ENCODE results near the gene FAM151A.

Gene FAM151A

DNA sequence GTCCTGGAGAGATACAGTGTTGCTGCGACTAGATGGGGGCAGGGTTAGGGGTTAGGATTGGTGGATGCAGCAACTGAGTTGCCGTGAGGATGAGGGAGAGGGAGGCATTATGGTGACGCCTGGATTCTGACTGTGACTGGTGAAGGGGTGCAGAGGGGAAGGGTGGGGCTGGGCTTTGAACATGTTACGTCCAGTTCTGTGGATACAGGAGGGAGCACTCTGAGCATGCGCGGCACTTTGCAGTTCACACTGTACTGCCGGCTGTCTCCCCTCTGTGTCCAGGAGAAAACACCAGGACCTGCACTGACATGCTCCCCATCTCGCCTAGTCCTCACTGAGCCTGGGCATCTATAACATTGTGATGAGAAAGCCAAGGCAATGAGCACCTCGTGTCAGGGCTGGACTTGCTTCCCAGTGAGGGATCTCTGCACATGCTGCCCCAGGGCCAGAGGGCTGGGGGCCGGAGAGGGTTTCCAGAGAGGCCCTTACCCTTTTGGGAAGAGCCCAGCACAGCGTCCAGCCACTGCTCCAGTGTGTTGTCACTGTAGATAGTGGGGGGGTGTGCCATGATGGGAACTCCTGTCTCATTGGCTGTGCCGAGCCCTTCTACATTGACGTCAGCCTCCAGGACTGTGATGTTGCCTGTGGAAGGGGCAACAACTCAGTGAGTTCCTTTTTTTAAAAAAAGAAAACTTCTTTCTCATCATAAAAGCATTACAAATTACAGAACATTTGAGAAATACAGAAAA is 7.6 kb downstream of the FAM151A start:
- Histone ChIP-seq H3K36me3 (ENCODE audit: insufficient read depth, low read length) (no peaks in the 10 kb centered on the region), H3K9me3 (ENCODE audit: low read length) (no peaks in the 10 kb centered on the region), H3K4me3 (ENCODE audit: low read length) (no peak overlapping the region)

DNA sequence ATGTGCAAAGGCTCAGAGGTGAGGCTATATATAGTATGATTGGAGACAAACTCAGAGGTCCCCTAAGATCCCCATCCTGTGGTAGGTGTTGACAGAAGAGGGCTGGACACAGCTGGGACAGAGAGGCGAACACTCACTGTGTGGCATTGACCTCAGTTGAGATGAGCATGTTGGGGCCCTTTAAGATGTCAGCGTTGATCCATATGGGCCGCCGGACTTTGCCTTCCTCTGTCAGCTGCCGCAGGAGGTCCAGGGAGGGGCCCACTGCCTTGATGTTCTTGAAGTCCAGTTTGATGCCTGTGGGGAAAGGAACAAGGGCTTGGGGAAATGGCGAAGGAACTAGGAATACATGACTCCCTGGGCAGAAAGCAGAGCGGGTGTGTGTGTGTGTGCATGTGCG is 8.8 kb downstream of the FAM151A start:
- no peaks in the 10 kb centered on the region for H3K9me3 ChIP-seq (ENCODE audit: low read length)
- no peaks in the 10 kb centered on the region for H3K36me3 ChIP-seq (ENCODE audit: insufficient read depth, low read length)
- H3K27me3 ChIP-seq (ENCODE audit: insufficient read depth, low read length): no peaks in the 10 kb centered on the region
- H3K4me3 ChIP-seq (ENCODE audit: low read length): no peak overlapping the region
- H2AFZ ChIP-seq (ENCODE audit: low read depth, low read length): no peak overlapping the region
- H3K4me1 ChIP-seq (ENCODE audit: insufficient read depth, low read length): no peaks in the 10 kb centered on the region

More for the DNA sequence above, 7.6 kb downstream of the FAM151A start:
- H2AFZ ChIP-seq (ENCODE audit: low read depth, low read length): no peak overlapping the region
- no peaks in the 10 kb centered on the region for H3K4me1 ChIP-seq (ENCODE audit: insufficient read depth, low read length)
- H3K27me3 ChIP-seq (ENCODE audit: insufficient read depth, low read length): no peaks in the 10 kb centered on the region

GRCh38 chr1:54614024-54614423 is 9.3 kb downstream of the FAM151A start:
- Histone ChIP-seq H3K36me3 (ENCODE audit: insufficient read depth, low read length) (no peaks in the 10 kb centered on the region), H3K4me3 (ENCODE audit: low read length) (no peak overlapping the region), H2AFZ (ENCODE audit: low read depth, low read length) (no peak overlapping the region), H3K27me3 (ENCODE audit: insufficient read depth, low read length) (no peaks in the 10 kb centered on the region), H3K9me3 (ENCODE audit: low read length) (no peaks in the 10 kb centered on the region), H3K4me1 (ENCODE audit: insufficient read depth, low read length) (no peaks in the 10 kb centered on the region)

- Histone ChIP-seq H3K9me3 (ENCODE audit: low read length) (no peaks in the 10 kb centered on the region), H3K27me3 (ENCODE audit: insufficient read depth, low read length) (no peaks in the 10 kb centered on the region), H2AFZ (ENCODE audit: low read depth, low read length) (no peak overlapping the region), H3K4me3 (ENCODE audit: low read length) (no peak overlapping the region), H3K36me3 (ENCODE audit: insufficient read depth, low read length) (no peaks in the 10 kb centered on the region), H3K4me1 (ENCODE audit: insufficient read depth, low read length) (no peaks in the 10 kb centered on the region)
Measured at GRCh38 chr1:54611621-54612020, 11.7 kb downstream of the FAM151A start.

DNA sequence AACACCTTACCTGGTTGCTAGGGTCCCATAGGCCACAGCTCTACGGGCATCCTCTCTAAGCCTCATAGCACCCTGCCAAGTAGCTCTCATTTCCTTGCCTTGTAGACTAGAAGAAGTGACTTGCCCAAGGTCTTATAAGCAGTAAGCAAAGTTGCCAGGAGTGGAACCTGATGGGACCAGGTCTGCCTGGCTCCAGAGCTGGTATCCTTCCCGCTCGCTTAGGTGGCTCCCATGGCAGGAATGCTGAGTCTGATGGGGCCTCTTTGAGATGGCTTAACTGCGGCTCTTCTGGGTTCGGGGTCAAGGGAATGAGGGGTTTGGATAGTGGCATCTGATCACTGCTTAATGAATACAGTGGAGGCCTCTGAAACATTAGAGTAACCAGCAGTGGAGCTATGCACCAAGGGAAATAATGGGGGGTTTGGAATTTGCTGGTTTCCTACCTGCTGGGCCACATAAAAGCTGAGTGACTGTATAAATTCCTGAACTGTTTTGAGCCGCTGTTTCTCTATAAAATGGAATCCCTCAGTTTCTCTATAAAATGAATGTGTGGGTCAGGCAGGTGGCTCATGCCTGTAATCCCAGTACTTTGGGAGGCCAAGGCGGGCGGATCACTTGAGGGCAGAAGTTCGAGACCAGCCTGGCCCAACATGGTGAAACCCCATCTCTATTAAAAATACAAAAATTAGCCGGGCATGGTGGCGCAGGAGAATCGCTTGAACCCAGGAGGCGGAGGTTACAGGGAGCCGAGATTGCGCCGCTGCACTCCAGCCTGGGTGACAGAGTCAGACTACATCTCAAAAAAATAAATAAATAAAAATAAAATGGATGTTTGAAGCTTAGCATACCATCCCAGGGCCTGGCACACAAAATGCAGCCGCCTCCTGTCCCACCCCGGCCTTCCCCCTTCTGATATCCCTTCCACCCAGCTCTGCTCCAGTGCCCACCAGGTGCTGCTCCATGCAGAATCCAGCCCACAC is 12.4 kb downstream of the FAM151A start:
- H3K27me3 ChIP-seq (ENCODE audit: insufficient read depth, low read length): no peaks in the 10 kb centered on the region
- H3K4me3 ChIP-seq (ENCODE audit: low read length): no peak overlapping the region
- H3K36me3 ChIP-seq (ENCODE audit: insufficient read depth, low read length): no peaks in the 10 kb centered on the region
- H3K4me1 ChIP-seq (ENCODE audit: insufficient read depth, low read length): no peaks in the 10 kb centered on the region
- no peaks in the 10 kb centered on the region for H3K9me3 ChIP-seq (ENCODE audit: low read length)
- no peak overlapping the region for H2AFZ ChIP-seq (ENCODE audit: low read depth, low read length)

GRCh38 chr1:54610048-54610447 is 13.3 kb downstream of the FAM151A start:
- Histone ChIP-seq H3K36me3 (ENCODE audit: insufficient read depth, low read length) (no peaks in the 10 kb centered on the region), H2AFZ (ENCODE audit: low read depth, low read length) (no peak overlapping the region), H3K27me3 (ENCODE audit: insufficient read depth, low read length) (no peaks in the 10 kb centered on the region), H3K9me3 (ENCODE audit: low read length) (no peaks in the 10 kb centered on the region), H3K4me3 (ENCODE audit: low read length) (no peak overlapping the region), H3K4me1 (ENCODE audit: insufficient read depth, low read length) (no peaks in the 10 kb centered on the region)

DNA sequence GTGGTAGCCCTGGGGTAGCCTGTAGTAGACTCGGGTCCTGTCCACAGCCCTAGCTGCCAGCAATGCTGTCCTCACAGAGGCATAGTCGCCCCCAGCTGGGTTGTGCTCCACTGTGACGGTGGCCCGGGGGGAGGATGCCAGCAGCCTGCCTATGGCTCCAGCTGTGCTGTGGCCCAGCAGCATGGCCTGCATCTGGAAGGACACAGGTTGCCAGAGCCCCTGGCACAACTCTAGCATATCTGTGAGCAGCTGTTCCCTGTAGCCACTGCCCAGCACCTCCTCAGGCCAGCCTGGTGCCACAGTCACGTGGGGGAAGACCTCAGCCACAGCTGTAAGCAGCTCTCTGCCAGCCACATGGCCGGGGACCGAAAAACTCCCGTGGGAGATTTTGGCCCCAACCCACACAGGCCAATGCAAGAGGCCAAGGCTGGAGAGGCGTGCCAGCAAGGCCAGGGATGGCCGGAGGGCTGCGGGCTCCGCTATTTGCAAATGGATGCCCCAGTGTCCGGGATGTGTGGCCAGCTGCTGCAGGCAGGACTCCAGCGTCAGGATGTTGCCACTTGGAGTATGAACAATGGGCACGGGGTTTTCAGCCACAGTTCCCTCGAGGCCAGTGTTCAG is 13.9 kb downstream of the FAM151A start:
- Histone ChIP-seq H3K36me3 (ENCODE audit: insufficient read depth, low read length) (no peaks in the 10 kb centered on the region), H2AFZ (ENCODE audit: low read depth, low read length) (no peak overlapping the region), H3K27me3 (ENCODE audit: insufficient read depth, low read length) (no peaks in the 10 kb centered on the region), H3K4me3 (ENCODE audit: low read length) (no peak overlapping the region), H3K4me1 (ENCODE audit: insufficient read depth, low read length) (no peaks in the 10 kb centered on the region), H3K9me3 (ENCODE audit: low read length) (no peaks in the 10 kb centered on the region)

DNA sequence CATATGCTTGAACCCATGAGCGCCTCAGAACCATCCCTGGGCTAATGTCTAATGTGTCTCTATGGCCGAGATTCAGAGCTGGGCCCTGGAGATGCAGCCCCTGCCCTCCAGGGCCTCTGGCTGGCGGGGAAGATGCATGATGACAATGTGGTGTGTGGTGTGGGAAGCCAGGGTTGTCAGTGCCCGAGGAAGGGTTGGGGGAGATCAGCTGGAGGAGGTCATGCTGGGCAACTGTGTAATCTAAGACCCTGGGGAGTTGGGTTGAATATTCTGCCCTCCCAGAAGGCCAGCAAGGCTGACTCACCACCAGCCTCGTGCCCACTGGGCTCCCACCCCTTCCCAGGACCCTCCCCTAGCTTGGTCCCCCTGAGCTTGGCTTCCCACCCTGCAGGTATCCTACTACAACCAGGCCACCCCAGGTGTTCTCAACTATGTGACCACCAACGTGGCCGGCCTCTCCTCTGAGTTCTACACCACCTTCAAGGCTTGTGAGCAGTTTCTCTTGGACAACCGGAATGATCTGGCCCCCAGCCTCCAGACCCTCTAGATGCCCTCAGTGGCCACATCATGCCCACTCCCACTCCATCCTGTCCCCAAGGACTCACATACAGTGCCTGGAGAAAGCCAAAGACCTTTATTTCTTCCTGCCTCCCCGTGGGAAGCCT is 14.6 kb downstream of the FAM151A start:
- no peak overlapping the region for H2AFZ ChIP-seq (ENCODE audit: low read depth, low read length)
- no peaks in the 10 kb centered on the region for H3K36me3 ChIP-seq (ENCODE audit: insufficient read depth, low read length)
- H3K9me3 ChIP-seq (ENCODE audit: low read length): no peaks in the 10 kb centered on the region
- no peaks in the 10 kb centered on the region for H3K4me1 ChIP-seq (ENCODE audit: insufficient read depth, low read length)
- H3K27me3 ChIP-seq (ENCODE audit: insufficient read depth, low read length): no peaks in the 10 kb centered on the region
- no peak overlapping the region for H3K4me3 ChIP-seq (ENCODE audit: low read length)

DNA sequence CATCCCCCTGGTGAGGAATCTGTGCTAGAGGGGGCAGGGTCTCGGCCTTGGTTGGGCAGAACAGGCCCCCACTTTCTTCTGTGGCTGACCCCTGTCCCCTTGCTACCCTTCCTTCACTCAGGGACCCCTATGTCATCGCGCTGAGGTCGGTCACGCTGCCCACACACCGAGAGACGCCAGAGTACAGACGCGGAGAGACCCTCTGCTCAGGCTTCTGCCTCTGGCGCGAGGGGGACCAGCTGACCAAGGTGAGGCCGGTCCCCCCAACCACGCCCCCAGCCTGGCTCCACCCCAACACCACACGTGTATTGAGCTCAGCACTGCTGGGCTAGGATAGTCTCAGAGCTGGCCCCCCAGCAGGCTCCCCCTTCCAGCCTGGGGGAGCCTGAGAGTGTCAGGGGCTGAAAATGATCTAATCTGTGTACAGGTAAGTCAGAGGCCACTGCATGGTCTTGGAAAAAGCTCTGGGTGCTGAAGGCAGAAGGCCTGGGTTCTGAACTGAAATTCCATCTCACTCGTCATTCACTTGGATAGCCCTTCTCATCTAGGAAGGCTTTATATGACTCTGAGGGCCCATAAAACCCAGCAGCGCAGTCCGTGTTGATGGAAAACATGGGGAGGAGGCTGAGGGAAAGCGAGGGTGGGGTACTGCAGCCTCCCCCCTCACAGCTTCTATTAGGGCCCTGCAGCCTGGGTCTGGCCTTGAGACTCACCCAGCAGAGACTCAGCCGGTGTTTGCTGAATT is 15.3 kb downstream of the FAM151A start:
- no peaks in the 10 kb centered on the region for H3K36me3 ChIP-seq (ENCODE audit: insufficient read depth, low read length)
- no peaks in the 10 kb centered on the region for H3K9me3 ChIP-seq (ENCODE audit: low read length)
- no peak overlapping the region for H3K4me3 ChIP-seq (ENCODE audit: low read length)
- no peak overlapping the region for H2AFZ ChIP-seq (ENCODE audit: low read depth, low read length)
- H3K27me3 ChIP-seq (ENCODE audit: insufficient read depth, low read length): no peaks in the 10 kb centered on the region
- H3K4me1 ChIP-seq (ENCODE audit: insufficient read depth, low read length): no peaks in the 10 kb centered on the region

DNA sequence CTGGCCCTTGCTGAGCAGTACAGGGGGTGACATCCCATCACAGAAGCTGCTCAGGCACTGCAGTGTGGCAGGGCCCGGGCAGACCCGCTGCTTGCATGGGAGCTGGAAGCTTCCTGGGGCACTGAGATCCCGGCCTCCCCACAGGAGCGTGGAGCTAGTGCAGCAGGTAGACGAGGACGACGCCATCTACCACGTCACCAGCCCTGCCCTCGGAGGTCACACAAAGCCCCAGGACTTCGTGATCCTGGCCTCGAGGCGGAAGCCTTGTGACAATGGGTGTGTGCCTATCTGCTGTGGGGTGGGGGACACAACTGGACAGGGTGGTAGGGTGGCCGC is 16.4 kb downstream of the FAM151A start:
- H3K36me3 ChIP-seq (ENCODE audit: insufficient read depth, low read length): no peaks in the 10 kb centered on the region
- H3K27me3 ChIP-seq (ENCODE audit: insufficient read depth, low read length): no peaks in the 10 kb centered on the region
- no peaks in the 10 kb centered on the region for H3K4me1 ChIP-seq (ENCODE audit: insufficient read depth, low read length)
- no peak overlapping the region for H3K4me3 ChIP-seq (ENCODE audit: low read length)
- no peaks in the 10 kb centered on the region for H3K9me3 ChIP-seq (ENCODE audit: low read length)
- H2AFZ ChIP-seq (ENCODE audit: low read depth, low read length): no peak overlapping the region

GRCh38 chr1:54606096-54606989 is 17.0 kb downstream of the FAM151A start:
- H3K36me3 ChIP-seq (ENCODE audit: insufficient read depth, low read length): no peaks in the 10 kb centered on the region
- no peaks in the 10 kb centered on the region for H3K4me1 ChIP-seq (ENCODE audit: insufficient read depth, low read length)
- H2AFZ ChIP-seq (ENCODE audit: low read depth, low read length): no peak overlapping the region
- H3K27me3 ChIP-seq (ENCODE audit: insufficient read depth, low read length): no peaks in the 10 kb centered on the region
- no peak overlapping the region for H3K4me3 ChIP-seq (ENCODE audit: low read length)
- no peaks in the 10 kb centered on the region for H3K9me3 ChIP-seq (ENCODE audit: low read length)
